Natural killer cell treated with Interleukin-12 subunit alpha and Interleukin-12 subunit beta and Interleukin-15 and Interleukin-18, amount 100 ng/mL, for 72 hours (primary cell): ENCODE results near the gene PLCG1. TPM values are rescaled to one million over a fixed set of nuclear protein-coding genes. Genes with fewer than 3 reads are reported as not detected.

Source experiments
- ATAC-seq, 2 donors: fragments of 150-1000 bp; cut with Tn5 transposase in 1 of 2; sonication (Bioruptor Pico), chemical (Tn5 transposase) in 1 of 2; 2 replicates each; pipeline ENCODE4 v1.10.0; 2021
- DNase-seq: peaks from one replicate; pipeline ENCODE4 v3.0.0; 2022; ENCODE audit warnings: low spot score
- H3K27ac Mint-ChIP-seq, 2 donors: 1 replicate in 1 of 2; 2 replicates in 1 of 2; pipeline ENCODE4 v1.8.0; 2022; ENCODE audit warnings: mixed read lengths in 2 of 2, mild to moderate bottlenecking in 1 of 2, moderate library complexity in 1 of 2
- H3K27me3 Mint-ChIP-seq, 2 donors: 1 replicate in 1 of 2; 2 replicates in 1 of 2; pipeline ENCODE4 v1.8.0; 2022; ENCODE audit warnings: mixed read lengths in 2 of 2
- H3K36me3 Mint-ChIP-seq: one replicate; pipeline ENCODE4 v1.8.0; 2022; ENCODE audit warnings: mixed read lengths
- H3K4me1 Mint-ChIP-seq, 2 donors: 1 replicate in 1 of 2; 2 replicates in 1 of 2; pipeline ENCODE4 v1.8.0; 2022; ENCODE audit warnings: low read depth in 2 of 2, mixed read lengths in 2 of 2, mild to moderate bottlenecking in 1 of 2
- H3K4me3 Mint-ChIP-seq: one replicate; pipeline ENCODE4 v1.8.0; 2022; ENCODE audit warnings: mixed read lengths
- H3K9me3 Mint-ChIP-seq: 2 replicates; pipeline ENCODE4 v1.8.0; 2022; ENCODE audit warnings: mixed read lengths
- total RNA-seq, 2 donors: library from RNA; stranded (reverse); gene quantifications; one replicate each; pipeline ENCODE4 v1.2.3, GENCODE V29; 2022

The PLCG1 gene
- 100 to 1,000 TPM in 1 of 2 donors, 10 to 100 TPM in 1; 54.6 to 114 TPM for total RNA-seq

DNA sequence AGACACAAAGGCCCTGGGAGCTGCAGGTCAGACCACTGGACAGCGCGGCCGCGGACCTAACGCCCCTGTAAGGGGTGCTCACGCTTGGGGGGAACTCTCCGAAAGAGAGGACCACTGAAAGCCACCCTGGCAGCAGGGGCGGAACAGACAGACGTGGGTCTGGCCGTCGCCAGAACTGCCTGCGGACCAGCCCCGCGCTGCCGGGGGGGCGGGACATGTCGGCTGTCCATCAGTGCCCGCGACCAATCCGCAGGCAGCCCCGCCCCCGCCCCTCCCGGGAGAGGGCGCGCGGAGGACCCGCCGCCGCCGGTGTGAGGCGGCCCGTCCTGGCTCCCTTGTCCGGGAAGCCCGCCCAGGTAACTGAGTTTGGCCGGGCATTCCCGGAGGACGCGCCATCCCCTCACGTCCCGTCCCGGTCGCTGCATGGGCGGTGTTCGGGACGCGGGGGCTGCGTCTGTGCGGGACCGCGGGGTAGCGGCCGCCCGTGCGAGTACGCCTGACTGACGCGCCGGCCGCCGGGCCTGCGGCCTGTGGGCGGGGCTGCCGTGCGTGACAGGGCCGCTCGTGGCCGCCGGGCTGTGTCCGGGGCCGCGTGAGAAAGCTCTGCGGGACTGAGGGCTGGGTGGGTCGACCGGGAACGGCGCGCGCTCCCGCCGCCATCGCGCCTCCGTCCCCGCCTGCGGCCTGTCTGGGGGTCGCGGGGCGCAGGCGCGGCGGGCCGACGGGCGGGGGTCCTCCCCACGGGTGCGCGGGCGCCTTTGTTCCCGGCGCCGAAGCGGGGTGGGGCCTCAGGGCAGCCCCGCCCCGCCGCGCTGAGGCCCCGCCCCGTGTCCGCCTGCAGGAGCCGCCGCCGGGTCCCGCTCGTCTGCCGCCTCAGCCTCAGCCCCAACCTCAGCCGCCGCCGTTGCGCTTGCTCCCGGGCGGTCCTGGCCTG, at the start of gene PLCG1:
Gene PLCG1 (plus strand): TSS at position 864 of the 934 bp plus-strand sequence. CDS start 99 bp downstream, outside the sequence.
- Mint-ChIP-seq H3K4me1 (peaks cover 50 to 55% of the 10 kb centered on the region in 2 donors), H3K27me3 (no peaks in the 10 kb centered on the region), H3K9me3 (no peaks in the 10 kb centered on the region), H3K27ac (peak within 1 kb of the TSS; percentile 49 to 77), H3K4me3 (peak within 1 kb of the TSS; percentile 97), H3K36me3 (no peaks in the 10 kb centered on the region)
- ATAC-seq (peak; percentile 86 to 90), DNase-seq (peak; percentile 91)

DNA sequence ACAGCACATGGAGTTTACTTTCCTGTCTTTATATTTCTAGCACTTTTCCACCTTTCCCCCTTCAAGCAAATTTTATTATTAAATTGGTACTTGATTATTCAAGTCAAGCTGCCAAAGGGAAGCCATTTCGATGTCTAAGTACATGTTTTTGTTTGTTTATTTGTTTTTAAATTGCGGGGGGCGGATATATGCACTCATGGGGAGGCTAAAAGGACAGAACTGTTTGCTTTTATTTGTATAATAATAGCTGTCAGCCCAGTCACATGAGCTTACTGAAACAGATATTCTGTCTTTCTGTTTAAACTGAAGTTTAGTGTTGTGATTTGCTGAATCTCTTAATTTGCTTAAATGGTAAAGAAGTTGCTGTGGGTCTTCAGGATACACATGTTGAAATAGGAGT, 49.6 kb upstream of the PLCG1 start:
- Mint-ChIP-seq H3K36me3 (peaks cover 36% of the 10 kb centered on the region), H3K27ac (no peak overlapping the region), H3K4me1 (peaks cover 0 to 8% of the 10 kb centered on the region in 2 donors)

DNA sequence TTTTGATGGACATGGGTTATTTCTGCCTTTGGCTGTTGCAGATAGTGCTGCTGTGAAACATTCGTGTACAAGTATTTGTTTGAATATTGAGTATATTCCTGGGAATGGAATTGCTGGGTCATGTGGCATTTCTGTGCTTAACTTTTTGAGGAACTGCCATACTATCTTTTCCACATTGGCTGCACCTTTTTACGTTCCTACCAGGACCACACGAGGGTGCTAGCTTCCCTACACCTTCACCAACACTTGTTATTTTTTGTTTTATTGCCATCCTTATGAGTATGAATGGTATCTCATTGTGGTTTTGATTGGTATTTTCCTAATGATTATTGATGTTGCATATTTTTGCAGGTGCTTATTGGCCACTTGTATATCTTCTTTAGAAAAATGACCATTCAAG, 47.8 kb upstream of the PLCG1 start:
- ATAC-seq (no peak), DNase-seq (no peak)
- no peaks in the 10 kb centered on the region for H3K27me3 Mint-ChIP-seq
- no peak overlapping the region for H3K27ac Mint-ChIP-seq
- no peaks in the 10 kb centered on the region for H3K9me3 Mint-ChIP-seq
- H3K36me3 Mint-ChIP-seq = peaks cover 19% of the 10 kb centered on the region
- no peak overlapping the region for H3K4me3 Mint-ChIP-seq
- peaks cover 0 to 8% of the 10 kb centered on the region in 2 donors for H3K4me1 Mint-ChIP-seq

More for the DNA sequence above, 49.6 kb upstream of the PLCG1 start:
- no peak for ATAC-seq
- no peak for DNase-seq
- Mint-ChIP-seq H3K4me3 (no peak overlapping the region), H3K9me3 (no peaks in the 10 kb centered on the region), H3K27me3 (no peaks in the 10 kb centered on the region)

DNA sequence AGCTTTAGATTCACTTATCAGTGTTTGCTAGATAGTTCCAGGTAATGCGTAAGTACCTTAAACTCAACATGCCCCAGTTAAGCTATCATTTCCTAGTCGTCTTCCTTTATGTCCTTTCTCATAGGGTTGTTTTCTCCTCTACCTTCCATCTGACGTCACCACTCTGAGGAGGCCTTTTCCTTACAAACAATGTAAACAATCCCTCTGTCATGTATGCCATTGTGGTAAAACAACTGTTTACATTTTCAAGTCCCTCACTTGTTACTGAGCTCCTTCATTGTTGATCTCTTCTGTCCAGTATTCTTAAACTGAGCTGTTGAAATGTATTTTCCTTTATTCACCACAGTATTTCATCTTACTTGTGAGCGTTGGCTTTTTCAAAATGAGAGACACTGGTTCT, 45.4 kb upstream of the PLCG1 start:
- Mint-ChIP-seq H3K4me3 (no peak overlapping the region), H3K9me3 (no peaks in the 10 kb centered on the region), H3K27me3 (no peaks in the 10 kb centered on the region), H3K4me1 (peaks cover 0 to 3% of the 10 kb centered on the region in 2 donors), H3K36me3 (peaks cover 9% of the 10 kb centered on the region), H3K27ac (no peak overlapping the region)
- DNase-seq (no peak), ATAC-seq (no peak)

DNA sequence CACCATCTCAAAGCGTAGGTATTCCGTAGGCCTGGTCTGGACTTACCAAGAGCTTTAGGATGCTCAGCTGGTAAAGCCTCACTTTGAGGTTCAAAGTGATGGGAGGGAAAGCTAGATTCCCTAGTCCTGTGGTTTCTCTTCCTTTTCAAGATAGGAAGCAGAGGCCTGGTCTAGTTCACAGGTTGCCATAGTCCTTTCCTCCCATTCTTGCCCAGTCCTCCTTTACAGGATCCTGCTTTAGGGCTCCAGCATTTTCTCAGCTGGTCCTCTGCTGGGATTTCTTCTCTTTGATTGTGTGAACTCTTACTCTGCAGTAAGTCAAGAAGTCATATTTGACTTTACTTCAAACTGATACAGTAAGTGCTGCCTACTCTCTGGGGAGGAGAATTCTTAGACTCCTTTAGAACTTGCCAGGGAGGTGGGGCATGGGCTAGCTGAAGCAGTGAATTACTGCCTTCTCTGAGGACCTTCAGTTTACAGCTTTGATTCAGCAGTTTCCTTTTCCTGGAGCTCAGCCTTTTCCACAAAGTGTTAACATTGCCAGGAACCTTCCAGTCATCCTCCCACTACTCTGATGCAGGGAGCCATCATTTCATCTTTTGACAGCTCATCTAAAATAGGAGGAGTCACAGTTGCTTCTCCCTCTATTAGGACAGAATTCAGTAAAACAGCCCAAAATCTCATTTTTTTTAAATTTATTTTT, 42.8 kb upstream of the PLCG1 start:
- ATAC-seq (no peak), DNase-seq (no peak)
- no peak overlapping the region for H3K27ac Mint-ChIP-seq
- H3K4me1 Mint-ChIP-seq = no peaks in the 10 kb centered on the region
- H3K27me3 Mint-ChIP-seq = no peaks in the 10 kb centered on the region
- no peak overlapping the region for H3K4me3 Mint-ChIP-seq
- H3K9me3 Mint-ChIP-seq = no peaks in the 10 kb centered on the region
- H3K36me3 Mint-ChIP-seq = peaks cover 23% of the 10 kb centered on the region

DNA sequence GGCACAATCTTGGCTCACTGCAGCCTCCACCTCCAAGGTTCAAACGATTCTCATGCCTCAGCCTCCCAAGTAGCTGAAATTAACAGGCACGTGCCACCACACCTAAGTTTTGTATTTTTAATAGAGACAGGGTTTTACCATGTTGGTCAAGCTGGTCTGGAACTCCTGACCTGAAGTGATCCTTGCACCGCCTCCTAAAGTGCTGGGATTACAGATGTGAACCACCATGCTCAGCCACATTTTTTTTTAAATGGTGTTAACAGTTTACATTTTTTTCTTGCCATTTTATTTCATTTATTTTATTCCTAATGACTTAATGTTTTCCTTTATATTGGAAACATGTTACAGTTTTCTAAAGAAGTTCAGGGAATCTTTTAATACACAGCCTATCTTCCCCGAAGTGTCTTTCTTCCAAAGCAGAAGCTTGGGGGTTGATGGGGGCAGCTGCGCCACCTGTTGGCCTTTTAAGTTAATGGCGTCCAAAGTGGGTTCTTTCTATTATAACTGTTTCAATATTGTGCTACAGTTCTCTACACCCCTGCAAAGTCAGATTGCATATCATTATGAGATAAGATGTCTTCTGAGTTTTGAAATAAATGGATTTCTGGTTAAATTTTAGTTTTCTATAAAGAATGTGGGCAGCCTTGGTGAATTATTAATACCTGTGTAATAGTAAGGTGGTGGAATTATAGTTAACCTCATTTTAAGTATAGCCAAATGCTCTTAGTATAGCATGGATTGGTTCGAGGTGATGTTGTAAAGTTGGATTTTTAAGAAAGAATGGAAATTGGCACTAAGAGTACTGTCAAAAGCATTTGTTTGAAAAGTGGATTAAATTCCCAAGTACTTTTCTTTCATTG, 42.0 kb upstream of the PLCG1 start:
- no peaks in the 10 kb centered on the region for H3K27me3 Mint-ChIP-seq
- H3K36me3 Mint-ChIP-seq = peaks cover 25% of the 10 kb centered on the region
- ATAC-seq (peak in 1 of 2 donors; percentile 56), DNase-seq (peak; percentile 84)
- no peaks in the 10 kb centered on the region for H3K4me1 Mint-ChIP-seq
- no peak overlapping the region for H3K4me3 Mint-ChIP-seq
- no peak overlapping the region for H3K27ac Mint-ChIP-seq
- H3K9me3 Mint-ChIP-seq = no peaks in the 10 kb centered on the region

DNA sequence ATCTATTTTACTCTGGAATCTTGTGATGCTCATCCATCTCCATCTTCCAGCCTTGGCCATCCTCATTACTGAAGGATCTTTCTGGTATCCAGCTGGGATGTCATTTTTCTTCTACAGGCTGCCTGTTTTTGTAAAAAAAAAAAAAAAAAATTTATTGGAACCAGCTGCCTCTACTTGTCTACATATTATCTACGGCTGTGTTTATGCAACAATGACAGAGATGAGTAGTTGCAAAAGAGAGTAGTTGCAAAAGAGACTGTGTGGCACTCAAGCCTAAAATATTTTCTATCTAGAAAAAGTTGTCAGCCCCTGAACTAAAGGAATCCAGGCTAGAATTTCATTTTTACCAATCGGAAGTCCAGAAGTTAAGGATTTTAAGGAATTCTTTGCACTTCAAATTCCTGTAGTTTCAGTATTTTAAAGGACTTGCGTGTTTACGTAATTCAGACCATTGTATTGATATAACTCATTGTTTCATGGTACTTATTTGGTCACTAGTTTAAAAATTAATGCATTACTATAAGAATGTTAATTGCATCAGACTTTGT, 38.6 kb upstream of the PLCG1 start:
- ATAC-seq = no peak
- no peak overlapping the region for H3K4me3 Mint-ChIP-seq
- peaks cover 36% of the 10 kb centered on the region for H3K36me3 Mint-ChIP-seq
- no peaks in the 10 kb centered on the region for H3K27me3 Mint-ChIP-seq
- H3K27ac Mint-ChIP-seq = no peak overlapping the region
- peaks cover 5 to 6% of the 10 kb centered on the region in 2 donors for H3K4me1 Mint-ChIP-seq
- no peaks in the 10 kb centered on the region for H3K9me3 Mint-ChIP-seq
- DNase-seq = no peak

DNA sequence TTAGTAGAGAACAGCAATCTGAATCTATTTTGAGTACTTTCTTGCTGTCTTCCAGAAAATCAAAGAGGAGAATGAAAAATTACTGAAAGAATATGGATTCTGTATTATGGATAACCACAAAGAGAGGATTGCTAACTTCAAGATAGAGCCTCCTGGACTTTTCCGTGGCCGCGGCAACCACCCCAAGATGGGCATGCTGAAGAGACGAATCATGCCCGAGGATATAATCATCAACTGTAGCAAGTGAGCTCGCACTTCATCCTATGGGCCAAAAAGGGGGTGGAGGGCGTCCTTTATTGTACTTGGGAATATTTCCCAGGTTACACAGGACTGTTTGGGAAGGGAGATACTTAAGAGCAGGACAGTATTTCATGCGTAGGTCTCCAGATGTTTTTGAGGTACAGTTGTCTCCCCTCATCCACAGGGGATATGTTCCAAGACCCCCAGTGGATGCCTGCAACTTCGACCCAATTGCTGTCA, 37.3 kb upstream of the PLCG1 start:
- ATAC-seq (no peak), DNase-seq (no peak)
- H3K27me3 Mint-ChIP-seq = no peaks in the 10 kb centered on the region
- no peak overlapping the region for H3K4me3 Mint-ChIP-seq
- H3K9me3 Mint-ChIP-seq = no peaks in the 10 kb centered on the region
- no peak overlapping the region for H3K27ac Mint-ChIP-seq
- H3K4me1 Mint-ChIP-seq = peaks cover 5 to 6% of the 10 kb centered on the region in 2 donors
- H3K36me3 Mint-ChIP-seq = peaks cover 46% of the 10 kb centered on the region

DNA sequence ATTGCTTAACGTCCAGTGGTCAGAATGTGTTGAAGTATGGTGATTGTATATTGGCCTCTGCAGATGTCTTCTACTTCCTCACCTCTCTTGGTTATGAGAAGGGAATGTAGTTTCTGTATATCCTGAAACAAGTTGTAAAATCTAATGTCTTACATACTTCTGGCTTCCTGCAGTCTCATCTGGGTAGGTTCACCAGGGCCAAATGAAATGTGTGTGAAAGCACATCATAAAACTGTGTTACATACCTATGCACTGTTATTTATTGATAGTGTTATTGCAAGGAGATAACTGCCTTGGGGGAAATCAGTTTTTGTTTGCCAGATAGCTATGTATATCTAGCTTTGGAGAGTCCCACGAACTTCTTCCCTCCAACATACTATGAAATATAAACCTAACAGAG, 35.7 kb upstream of the PLCG1 start:
- ATAC-seq = no peak
- H3K4me1 Mint-ChIP-seq = peaks cover 5 to 6% of the 10 kb centered on the region in 2 donors
- H3K9me3 Mint-ChIP-seq = no peaks in the 10 kb centered on the region
- H3K27me3 Mint-ChIP-seq = no peaks in the 10 kb centered on the region
- peaks cover 46% of the 10 kb centered on the region for H3K36me3 Mint-ChIP-seq
- H3K4me3 Mint-ChIP-seq = no peak overlapping the region
- no peak for DNase-seq
- H3K27ac Mint-ChIP-seq = no peak overlapping the region

DNA sequence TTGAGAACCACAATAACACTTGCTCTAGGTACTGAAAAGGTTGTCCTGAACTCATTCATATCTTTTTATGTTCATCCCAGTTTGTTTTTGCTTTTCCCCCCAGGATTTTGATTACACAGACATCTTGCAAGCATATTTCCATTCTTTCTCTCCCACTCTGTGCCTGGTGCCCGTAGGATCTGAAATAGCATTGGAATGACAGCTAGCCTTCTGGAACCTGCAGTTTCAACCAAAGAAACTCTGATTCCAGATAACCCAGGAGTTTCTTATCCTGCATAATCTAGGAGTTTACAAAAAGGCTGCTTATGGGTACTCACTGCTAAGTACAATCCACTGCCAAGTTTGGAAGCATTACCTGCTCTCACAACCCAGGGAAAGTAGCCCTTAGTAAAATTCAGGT, 28.8 kb upstream of the PLCG1 start:
- Mint-ChIP-seq H3K27me3 (no peaks in the 10 kb centered on the region), H3K9me3 (no peaks in the 10 kb centered on the region), H3K27ac (no peak overlapping the region), H3K4me3 (no peak overlapping the region), H3K36me3 (peaks cover 24% of the 10 kb centered on the region), H3K4me1 (peaks cover 0 to 6% of the 10 kb centered on the region in 2 donors)
- ATAC-seq = no peak
- no peak for DNase-seq

DNA sequence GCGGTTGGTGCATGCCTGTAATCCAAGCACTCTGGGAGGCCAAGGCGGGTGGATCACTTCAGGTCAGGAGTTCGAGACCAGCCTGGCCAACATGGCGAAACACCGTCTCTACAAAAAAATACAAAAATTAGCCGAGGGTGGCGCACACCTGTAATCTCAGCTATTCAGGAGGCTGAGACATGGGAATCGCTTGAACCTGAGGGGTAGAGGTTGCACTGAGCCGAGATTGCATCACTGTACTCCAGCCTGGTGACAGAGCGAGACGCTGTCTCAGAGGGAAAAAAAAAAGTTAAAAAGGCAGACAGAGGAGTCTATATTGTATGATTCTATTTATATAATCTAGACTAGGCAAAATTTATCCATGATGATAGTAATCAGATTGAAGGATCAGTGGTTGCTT, 27.3 kb upstream of the PLCG1 start:
- no peak for DNase-seq
- H3K27ac Mint-ChIP-seq = no peak overlapping the region
- no peak for ATAC-seq
- H3K4me3 Mint-ChIP-seq = no peak overlapping the region
- H3K4me1 Mint-ChIP-seq = peaks cover 0 to 6% of the 10 kb centered on the region in 2 donors
- no peaks in the 10 kb centered on the region for H3K27me3 Mint-ChIP-seq
- H3K36me3 Mint-ChIP-seq = peaks cover 17% of the 10 kb centered on the region
- no peaks in the 10 kb centered on the region for H3K9me3 Mint-ChIP-seq

DNA sequence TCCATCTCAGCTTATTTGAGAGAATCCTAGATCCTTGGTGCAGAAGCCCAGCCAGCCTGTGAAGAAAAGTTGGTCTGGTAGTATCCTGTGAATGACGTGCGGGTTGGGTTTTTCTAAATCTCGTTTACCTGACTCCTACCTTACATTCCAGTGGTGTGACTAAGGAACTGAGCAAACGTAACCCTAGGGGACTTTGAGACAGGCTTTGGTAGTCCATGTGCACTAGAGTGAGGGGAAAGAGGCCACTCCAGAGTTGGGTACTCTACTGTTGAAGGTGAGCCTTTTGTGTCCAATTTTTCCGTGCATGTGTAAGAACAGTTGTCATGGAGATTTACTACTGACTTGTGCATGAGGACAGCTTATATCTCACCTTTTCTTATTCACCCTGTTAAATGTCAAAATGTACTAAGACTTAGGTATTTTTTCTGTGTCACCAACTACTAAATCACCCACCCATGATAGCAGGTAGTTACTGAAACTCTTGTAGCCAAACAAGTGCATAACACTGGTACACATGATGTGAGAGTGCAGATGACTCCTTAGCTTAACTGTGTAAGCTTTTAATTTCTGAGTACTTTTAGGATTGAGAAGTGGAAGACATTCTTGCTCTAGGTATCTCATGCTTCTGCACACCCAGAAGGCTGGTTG, 26.3 kb upstream of the PLCG1 start:
- Mint-ChIP-seq H3K4me1 (peaks cover 0 to 6% of the 10 kb centered on the region in 2 donors), H3K27me3 (no peaks in the 10 kb centered on the region), H3K36me3 (peaks cover 17% of the 10 kb centered on the region), H3K4me3 (no peak overlapping the region), H3K27ac (no peak overlapping the region), H3K9me3 (no peaks in the 10 kb centered on the region)
- DNase-seq = no peak
- ATAC-seq = no peak

DNA sequence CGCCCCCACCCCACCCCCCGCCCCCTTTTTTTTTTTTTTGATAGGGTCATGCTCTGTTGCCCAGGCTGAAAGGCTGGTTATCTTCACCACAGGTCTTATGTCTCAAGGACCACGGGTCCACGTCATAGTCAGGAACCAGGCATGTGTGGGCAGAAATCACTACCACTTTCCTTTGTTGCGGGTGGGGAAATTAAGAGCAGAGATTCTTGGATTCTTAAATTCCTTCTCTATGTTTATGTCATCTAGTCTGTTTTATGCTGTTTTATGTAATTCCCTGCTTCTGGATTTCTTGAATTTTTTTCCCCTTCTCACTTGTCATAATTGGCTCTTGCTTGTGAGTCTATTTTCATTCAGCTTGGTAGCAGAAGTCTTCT, 25.8 kb upstream of the PLCG1 start:
- H3K36me3 Mint-ChIP-seq = peaks cover 17% of the 10 kb centered on the region
- no peak overlapping the region for H3K4me3 Mint-ChIP-seq
- H3K27me3 Mint-ChIP-seq = no peaks in the 10 kb centered on the region
- no peak overlapping the region for H3K27ac Mint-ChIP-seq
- DNase-seq (no peak), ATAC-seq (no peak)
- no peaks in the 10 kb centered on the region for H3K9me3 Mint-ChIP-seq
- H3K4me1 Mint-ChIP-seq = peaks cover 0 to 6% of the 10 kb centered on the region in 2 donors
